Sigmoid colon (tissue), 7 donors: Measurements from ENCODE around the gene CACNA1C. TPM values are rescaled to one million over a fixed set of nuclear protein-coding genes. Genes with fewer than 3 reads are reported as not detected.

Experiments used
- DNase-seq: peaks from one replicate; pipeline ENCODE4 v3.0.0-alpha.2; 2019
- H3K27ac ChIP-seq, 4 donors: fragments of 200-600 bp; sonication (generic); one replicate each; pipeline ENCODE4 v1.5.1; 2016 to 2019; ENCODE audit warnings: mild to moderate bottlenecking in 1 of 4
- H3K27me3 ChIP-seq, 3 donors: fragments of 200-600 bp; sonication (generic); one replicate each; pipeline ENCODE4 v1.5.1; 2019; ENCODE audit warnings: mild to moderate bottlenecking in 1 of 3
- H3K36me3 ChIP-seq, 4 donors: fragments of 200-600 bp; sonication (generic); one replicate each; pipeline ENCODE4 v1.5.1; 2016 to 2019
- H3K4me1 ChIP-seq, 4 donors: fragments of 200-600 bp; sonication (generic); one replicate each; pipeline ENCODE4 v1.5.1; 2017 to 2019
- H3K4me3 ChIP-seq, 4 donors: fragments of 200-600 bp; sonication (generic); one replicate each; pipeline ENCODE4 v1.5.1; 2017 to 2019; ENCODE audit warnings: mild to moderate bottlenecking in 2 of 4, moderate library complexity in 1 of 4
- H3K9me3 ChIP-seq, 4 donors: fragments of 200-600 bp in 3 of 4; sonication (generic) in 3 of 4; one replicate each; pipeline versions ENCODE4 v1.5.1 to v1.6.1; 2013 to 2019
- CTCF ChIP-seq, 4 experiments: fragments of 450-650 bp in 3 of 4; fragments of 200-600 bp in 1 of 4; IDR thresholded peaks; one replicate each; pipeline ENCODE4 v1.5.1; 2016 to 2019; ENCODE audit warnings: antibody characterized with exemption in 4 of 4, mild to moderate bottlenecking in 3 of 4, moderate library complexity in 2 of 4
- EP300 ChIP-seq, 4 donors: sonication (generic); formaldehyde crosslinking; IDR thresholded peaks; one replicate each; pipeline ENCODE4 v1.6.1; 2017; ENCODE audit warnings: antibody characterized with exemption in 4 of 4
- POLR2A ChIP-seq, 2 donors: fragments of 450-650 bp; IDR thresholded peaks; one replicate each; pipeline ENCODE4 v1.6.1; 2016; ENCODE audit warnings: antibody characterized with exemption in 2 of 2, mild to moderate bottlenecking in 2 of 2, moderate library complexity in 2 of 2
- POLR2AphosphoS5 ChIP-seq, 4 donors: sonication (generic); formaldehyde crosslinking; IDR thresholded peaks; one replicate each; pipeline ENCODE4 v1.6.1; 2017; ENCODE audit warnings: antibody characterized with exemption in 4 of 4
- WGBS, 2 donors: extraction: QIAGEN DNeasy Blood & Tissue Kit; methylation state at CpG; one replicate each; pipeline ENCODE4 v1.1.7; 2013; 5-methylcytosine and 5-hydroxymethylcytosine counted together
- intact Hi-C: fragments of 100-400 bp; cut with DNase I; formaldehyde crosslinking; loops from one replicate; pipeline ENCODE4 v1.15.1; 2023
- polyA plus RNA-seq, 3 donors: library from polyadenylated mRNA; stranded (reverse); fragments of 200-250 nt; gene quantifications; one replicate each; pipeline ENCODE4 v1.2.3, GENCODE V29; 2013
- total RNA-seq, 4 donors: library from RNA; depleted of rRNA; stranded (reverse); fragments of >200 nt; gene quantifications; one replicate each; pipeline ENCODE4 v1.1.0, GENCODE V29; 2016
- donor health status: healthy with polysubstance abuse.
- donor health status: Bipolar disorder and iron deficiency.
- donor health status: healthy.

The CACNA1C gene
- total and polyA plus RNA-seq, 7 donors: 0.46 to 213 (median 62.0) TPM

- peaks cover 0 to 47% (median 9%) of the 10 kb centered on the region in 4 donors for H3K36me3 ChIP-seq
- H3K27ac ChIP-seq: peak overlapping the region in 2 of 4 donors; percentile 20 to 42
- no peak for TF ChIP-seq EP300 (IDR thresholded peaks at IDR 0.05)
- H3K4me3 ChIP-seq: no peak overlapping the region
- H3K27me3 ChIP-seq: no peaks in the 10 kb centered on the region
- DNase-seq: peak; percentile 39
- H3K4me1 ChIP-seq: peaks cover 0 to 11% (median 0%) of the 10 kb centered on the region in 4 donors
- intact Hi-C loops: no loop called here
- no peaks in the 10 kb centered on the region for H3K9me3 ChIP-seq
- 90% methylated on average over 5 of the region's 5 CpGs for WGBS, 2 donors
Observed at GRCh38 chr12:2451497-2451896, 398.7 kb downstream of the CACNA1C start.

GRCh38 chr12:2453076-2453760 lies 400.4 kb downstream of the CACNA1C start:
- intact Hi-C loops: no loop called here
- no peaks in the 10 kb centered on the region for H3K9me3 ChIP-seq
- no peak overlapping the region for H3K27ac ChIP-seq
- H3K27me3 ChIP-seq: no peaks in the 10 kb centered on the region
- TF ChIP-seq POLR2A (IDR thresholded peaks at IDR 0.05) (no peak), CTCF (IDR thresholded peaks at IDR 0.05) (no peak), POLR2AphosphoS5 (IDR thresholded peaks at IDR 0.05) (no peak), EP300 (IDR thresholded peaks at IDR 0.05) (no peak)
- H3K4me3 ChIP-seq: no peak overlapping the region
- H3K4me1 ChIP-seq: peaks cover 0 to 15% (median 0%) of the 10 kb centered on the region in 4 donors
- DNase-seq: peak; percentile 3
- WGBS, 2 donors: 88 to 90% methylated on average over 15 of the region's 15 CpGs
- peaks cover 0 to 63% (median 14%) of the 10 kb centered on the region in 4 donors for H3K36me3 ChIP-seq

- intact Hi-C loops: no loop called here
- Histone ChIP-seq H3K36me3 (peaks cover 0 to 68% (median 15%) of the 10 kb centered on the region in 4 donors), H3K9me3 (no peaks in the 10 kb centered on the region), H3K27ac (no peak overlapping the region), H3K4me3 (no peak overlapping the region), H3K27me3 (no peaks in the 10 kb centered on the region), H3K4me1 (peaks cover 0 to 15% (median 0%) of the 10 kb centered on the region in 4 donors)
- DNase-seq: no peak
- TF ChIP-seq EP300 (IDR thresholded peaks at IDR 0.05) (no peak), POLR2A (IDR thresholded peaks at IDR 0.05) (no peak), POLR2AphosphoS5 (IDR thresholded peaks at IDR 0.05) (no peak), CTCF (IDR thresholded peaks at IDR 0.05) (no peak)
Observed at GRCh38 chr12:2453761-2454090, 400.9 kb downstream of the CACNA1C start.

- Histone ChIP-seq H3K9me3 (no peaks in the 10 kb centered on the region), H3K4me1 (peaks cover 0 to 15% (median 0%) of the 10 kb centered on the region in 4 donors), H3K27ac (no peak overlapping the region), H3K27me3 (no peaks in the 10 kb centered on the region), H3K36me3 (peaks cover 0 to 68% (median 13%) of the 10 kb centered on the region in 4 donors), H3K4me3 (no peak overlapping the region)
- WGBS, 2 donors: 85 to 92% methylated on average over 20 of the region's 20 CpGs
- DNase-seq: peak; percentile 53
- TF ChIP-seq CTCF (IDR thresholded peaks at IDR 0.05): no peak
- TF ChIP-seq POLR2AphosphoS5 (IDR thresholded peaks at IDR 0.05): no peak
- TF ChIP-seq POLR2A (IDR thresholded peaks at IDR 0.05): no peak
- intact Hi-C loops: no loop called here
Observed at GRCh38 chr12:2454601-2455177, 401.9 kb downstream of the CACNA1C start.

DNA sequence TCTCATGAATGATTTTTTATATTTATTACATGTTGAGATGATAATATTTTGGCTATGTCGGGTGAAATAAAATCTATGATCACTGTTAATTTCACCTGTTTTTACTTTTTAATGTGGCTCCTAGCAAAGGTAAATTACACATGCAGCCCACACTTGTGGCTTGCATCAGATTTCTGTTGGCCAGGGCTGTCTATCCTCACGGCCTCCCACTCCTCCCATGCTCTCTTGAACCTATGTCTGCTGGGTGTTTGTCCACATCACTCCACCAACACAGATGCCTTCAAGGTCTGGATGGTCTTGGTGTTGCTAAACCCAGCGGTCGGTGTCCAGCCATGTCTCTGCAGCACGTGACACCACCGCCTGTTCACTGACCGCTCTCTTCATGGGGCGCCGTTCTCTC lies 402.6 kb downstream of the CACNA1C start:
- DNase-seq: peak; percentile 29
- intact Hi-C loops: no loop called here
- Histone ChIP-seq H3K4me3 (no peak overlapping the region), H3K9me3 (no peaks in the 10 kb centered on the region), H3K27ac (no peak overlapping the region), H3K36me3 (peaks cover 0 to 72% (median 17%) of the 10 kb centered on the region in 4 donors), H3K27me3 (no peaks in the 10 kb centered on the region), H3K4me1 (peaks cover 0 to 15% (median 0%) of the 10 kb centered on the region in 4 donors)
- 93 to 95% methylated on average over 9 of the region's 9 CpGs for WGBS, 2 donors
- TF ChIP-seq EP300 (IDR thresholded peaks at IDR 0.05) (no peak), POLR2A (IDR thresholded peaks at IDR 0.05) (no peak), CTCF (IDR thresholded peaks at IDR 0.05) (no peak), POLR2AphosphoS5 (IDR thresholded peaks at IDR 0.05) (no peak)
